ENCODE measurements around the gene MYO1B.

The MYO1B gene

DNA sequence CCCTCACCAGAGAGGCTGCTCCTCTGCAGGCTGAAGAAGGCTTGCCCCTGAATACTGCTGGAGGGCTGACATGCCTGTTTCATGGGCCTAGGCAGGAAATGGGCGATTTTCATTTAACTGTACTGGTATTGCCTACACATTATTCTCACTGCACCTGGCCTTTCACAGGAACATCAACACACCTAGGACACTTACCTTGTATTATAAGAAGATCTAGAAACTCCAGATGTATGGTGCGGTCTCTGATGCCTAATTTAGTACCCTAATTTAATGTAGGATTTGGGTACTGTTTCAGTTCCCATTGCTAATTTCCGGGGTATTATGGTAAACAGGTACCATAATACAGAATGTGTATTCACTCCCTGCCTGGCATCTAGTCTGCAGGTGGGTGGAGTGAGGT, 146.0 kb downstream of the MYO1B start:
- in situ Hi-C loops (cut with HindIII; ENCODE audit: low sequenced_read_pairs): no loop called here

DNA sequence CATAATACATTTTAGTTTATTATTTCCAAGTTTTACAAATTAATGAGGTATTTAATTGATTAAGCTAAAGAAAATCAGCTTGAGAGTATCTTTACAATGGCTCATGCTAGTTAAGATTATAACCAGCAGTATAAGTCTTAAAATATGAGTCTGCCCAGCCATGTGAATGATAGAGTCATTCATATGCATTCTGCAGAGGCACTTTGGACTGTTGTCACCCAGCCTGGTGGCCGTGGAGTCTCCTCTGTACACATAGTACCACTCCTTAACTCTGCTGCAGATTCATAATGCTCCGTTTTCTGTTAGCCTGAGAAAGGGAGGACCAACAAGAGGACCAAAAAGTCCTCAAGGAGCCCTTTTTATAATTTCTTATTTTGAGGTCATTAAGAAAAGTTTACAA, 148.8 kb downstream of the MYO1B start:
- in situ Hi-C loops (cut with HindIII; ENCODE audit: low sequenced_read_pairs): no loop called here

DNA sequence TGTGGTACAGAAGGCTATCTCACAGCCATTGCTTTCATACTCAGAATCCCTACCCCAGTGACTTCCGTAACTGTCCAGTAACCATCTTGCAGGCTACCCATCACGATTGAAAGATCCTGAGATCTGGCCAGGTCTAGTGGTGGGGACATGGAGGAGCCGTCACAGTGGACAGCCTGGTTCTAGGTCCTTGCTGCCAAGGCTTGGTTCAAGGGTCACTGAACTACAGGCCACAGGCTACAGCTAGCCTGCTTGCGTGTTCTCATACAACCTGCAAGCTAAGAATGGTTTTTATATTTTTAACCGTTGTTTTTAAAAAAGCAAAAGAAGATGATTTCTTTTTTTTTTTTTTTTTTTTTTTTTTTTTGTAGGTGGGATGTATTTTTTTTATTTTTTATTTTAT, 151.6 kb downstream of the MYO1B start:
- in situ Hi-C loops (cut with HindIII; ENCODE audit: low sequenced_read_pairs): no loop called here

DNA sequence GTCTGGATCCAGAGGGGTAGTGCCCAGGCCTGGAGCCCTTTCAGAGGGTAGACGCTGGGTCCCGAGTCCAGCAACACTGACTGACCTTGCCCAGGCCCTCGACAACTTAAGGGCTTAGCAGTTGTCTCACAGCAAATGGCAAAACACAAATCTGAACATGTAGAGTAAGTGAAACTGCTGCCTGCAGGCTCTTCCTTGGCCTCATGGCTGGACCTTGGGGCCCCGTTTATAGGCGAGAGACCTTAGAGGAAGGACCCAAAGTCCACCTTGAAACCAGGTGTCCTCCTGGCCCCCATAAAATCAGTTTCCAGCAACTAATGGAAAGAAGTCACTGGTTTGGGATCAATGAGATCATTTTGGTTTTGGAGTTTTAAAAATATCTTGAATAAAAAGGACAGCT, 154.4 kb downstream of the MYO1B start:
- in situ Hi-C loops (cut with HindIII; ENCODE audit: low sequenced_read_pairs): no loop called here

- in situ Hi-C loops (cut with HindIII; ENCODE audit: low sequenced_read_pairs): no loop called here
Observed at GRCh38 chr2:191401287-191401686, 156.1 kb downstream of the MYO1B start.

DNA sequence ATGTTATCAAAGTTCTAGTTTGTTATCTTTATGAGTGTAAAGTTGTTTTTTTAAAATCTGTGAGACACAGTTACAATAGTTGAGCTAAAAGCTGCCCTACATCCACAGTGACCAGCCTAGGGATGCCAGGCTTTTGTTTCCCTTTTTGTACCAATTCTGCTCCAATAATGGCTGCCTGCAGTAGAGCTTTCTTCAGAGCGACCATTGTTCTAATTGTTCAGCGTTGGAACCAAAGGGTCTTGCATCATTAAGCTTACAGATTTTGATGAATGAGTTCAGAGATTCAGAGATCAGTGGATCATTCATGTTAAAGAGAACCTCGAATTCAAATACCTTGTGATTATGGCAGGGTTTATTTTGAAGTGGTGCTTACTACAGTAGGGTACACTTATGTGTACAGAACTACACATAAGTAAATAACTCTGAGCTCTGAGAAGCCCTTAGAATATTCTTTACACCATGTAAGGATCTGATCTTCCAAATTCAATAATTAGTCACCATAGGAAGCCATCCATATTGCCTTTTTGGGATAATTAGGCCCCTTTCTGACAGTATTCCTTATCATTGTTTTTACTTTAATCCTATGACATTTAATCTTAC, 157.9 kb downstream of the MYO1B start:
- in situ Hi-C loops (cut with HindIII; ENCODE audit: low sequenced_read_pairs): no loop called here

- in situ Hi-C loops (cut with HindIII; ENCODE audit: low sequenced_read_pairs): no loop called here
Observed at GRCh38 chr2:191404568-191404991, 159.4 kb downstream of the MYO1B start.

GRCh38 chr2:191405546-191405945, 160.3 kb downstream of the MYO1B start:
- in situ Hi-C loops (cut with HindIII; ENCODE audit: low sequenced_read_pairs): no loop called here

- in situ Hi-C loops (cut with HindIII; ENCODE audit: low sequenced_read_pairs): no loop called here
Observed at GRCh38 chr2:191410646-191411436, 165.6 kb downstream of the MYO1B start.

DNA sequence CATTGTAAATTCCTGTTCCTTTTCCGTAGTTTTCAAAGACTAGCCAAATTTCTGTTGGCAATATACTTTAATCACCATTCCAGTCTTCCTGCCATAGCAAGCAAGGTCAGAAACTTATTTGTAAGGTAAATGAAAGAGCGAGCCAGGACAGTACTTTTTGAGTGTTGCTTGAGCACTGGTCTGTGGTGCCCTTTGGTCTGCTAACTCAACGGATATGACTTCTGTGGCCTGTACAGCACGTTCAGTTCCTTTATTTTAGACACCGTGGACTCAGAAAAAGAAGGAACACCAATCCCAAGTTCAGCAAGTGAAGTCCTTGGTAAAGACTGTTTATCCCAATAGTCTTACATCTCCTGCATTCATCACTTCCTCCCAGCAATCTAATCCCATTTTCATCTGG, 166.3 kb downstream of the MYO1B start:
- in situ Hi-C loops (cut with HindIII; ENCODE audit: low sequenced_read_pairs): no loop called here

DNA sequence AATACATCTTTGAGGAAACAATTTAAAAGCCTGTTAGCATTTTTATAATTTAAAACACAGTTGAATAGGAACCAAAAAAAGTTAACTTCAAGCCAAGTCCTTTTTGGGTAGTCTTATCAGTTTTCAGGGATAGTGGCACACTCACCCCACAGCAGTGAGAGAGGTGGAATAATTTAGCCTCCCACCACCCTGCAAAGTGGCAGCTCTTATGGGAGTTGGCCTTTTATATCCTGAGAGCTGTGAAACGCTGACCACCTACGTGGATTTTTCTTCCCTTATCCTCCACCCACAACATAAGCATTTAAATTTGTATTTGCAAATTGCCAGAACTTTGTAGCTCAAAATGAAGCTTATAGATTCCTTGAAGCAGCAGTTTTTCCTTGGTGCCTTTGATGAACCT, 167.1 kb downstream of the MYO1B start:
- in situ Hi-C loops (cut with HindIII; ENCODE audit: low sequenced_read_pairs): no loop called here

DNA sequence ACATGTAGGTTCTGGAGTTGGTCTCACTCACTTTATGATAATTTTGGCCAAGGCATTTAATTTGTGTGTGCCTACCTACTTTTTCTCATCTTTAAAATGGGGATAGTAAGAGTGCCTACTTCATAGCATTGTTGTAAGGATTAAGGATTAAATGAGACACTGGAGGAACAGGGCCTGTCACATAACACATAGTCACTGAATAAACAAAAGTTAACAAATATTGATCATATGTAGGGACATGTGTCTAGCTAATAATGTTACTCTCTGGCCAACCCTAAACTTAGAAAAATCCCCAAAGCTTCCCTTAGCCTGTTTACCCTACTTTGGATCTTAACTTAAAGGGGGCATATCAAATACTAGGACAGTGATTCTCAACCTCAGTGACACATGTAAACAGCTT, 169.9 kb downstream of the MYO1B start:
- in situ Hi-C loops (cut with HindIII; ENCODE audit: low sequenced_read_pairs): no loop called here

DNA sequence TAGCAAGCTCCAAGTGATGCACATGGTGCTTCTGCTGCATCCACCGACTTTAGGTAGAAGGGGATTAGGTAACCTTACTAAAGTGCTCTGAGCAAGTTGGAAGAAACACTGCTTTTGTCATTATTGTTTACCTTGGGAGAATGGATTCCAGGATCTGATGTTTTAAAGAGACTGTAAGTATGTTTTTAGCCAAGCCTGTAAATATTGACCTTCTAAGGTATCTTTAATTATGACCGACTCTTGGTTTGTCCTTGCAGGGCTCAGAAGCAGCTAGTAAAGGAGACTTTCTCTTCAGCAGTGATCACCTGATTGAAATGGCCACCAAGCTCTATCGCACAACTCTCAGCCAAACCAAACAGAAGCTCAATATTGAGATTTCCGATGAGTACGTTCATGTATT, 170.7 kb downstream of the MYO1B start:
- in situ Hi-C loops (cut with HindIII; ENCODE audit: low sequenced_read_pairs): no loop called here

DNA sequence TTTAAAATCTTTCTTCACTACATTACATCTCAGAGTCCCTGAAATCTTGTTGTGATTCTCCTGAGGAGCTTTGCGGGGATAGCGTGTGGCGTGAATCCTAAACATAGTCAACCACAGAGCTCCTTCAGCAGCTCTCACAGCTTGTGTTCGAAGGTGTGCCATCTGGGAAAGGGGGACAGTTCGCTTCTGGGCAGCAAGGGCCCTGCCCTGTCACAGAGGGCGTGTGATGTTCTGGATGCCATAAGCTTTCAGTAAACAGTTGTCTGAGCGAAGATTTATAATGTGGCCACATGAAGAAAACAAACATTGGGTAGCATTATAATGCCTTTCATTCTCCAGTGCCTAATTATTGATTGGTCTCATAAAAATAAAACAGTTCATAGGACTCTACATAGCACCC, 172.5 kb downstream of the MYO1B start:
- in situ Hi-C loops (cut with HindIII; ENCODE audit: low sequenced_read_pairs): no loop called here

GRCh38 chr2:191421950-191422349, 176.7 kb downstream of the MYO1B start:
- in situ Hi-C loops (cut with HindIII; ENCODE audit: low sequenced_read_pairs): no loop called here

GRCh38 chr2:191427031-191427430, 181.8 kb downstream of the MYO1B start:
- in situ Hi-C loops (cut with HindIII; ENCODE audit: low sequenced_read_pairs): no loop called here

DNA sequence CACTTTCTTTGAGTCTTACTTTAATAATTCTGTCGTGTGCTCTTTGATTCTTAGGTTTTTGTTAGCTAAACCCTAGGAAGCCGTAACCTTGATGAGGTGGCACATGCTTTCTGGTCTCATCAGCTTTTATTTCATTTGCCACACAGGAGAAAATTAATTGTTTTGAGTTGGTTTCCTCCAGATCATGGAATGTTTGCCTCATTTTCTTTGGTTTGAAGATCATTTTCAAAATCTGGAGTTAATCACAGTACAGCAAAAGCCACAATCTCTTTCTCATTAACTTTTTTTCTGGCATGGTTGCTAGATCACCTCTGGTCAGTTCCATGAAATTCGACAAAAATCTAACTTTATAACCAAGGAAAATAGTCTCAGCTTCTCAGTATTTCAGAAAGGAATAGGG, 182.9 kb downstream of the MYO1B start:
- in situ Hi-C loops (cut with HindIII; ENCODE audit: low sequenced_read_pairs): no loop called here

- in situ Hi-C loops (cut with HindIII; ENCODE audit: low sequenced_read_pairs): no loop called here
Observed at GRCh38 chr2:191430476-191430875, 185.3 kb downstream of the MYO1B start.

DNA sequence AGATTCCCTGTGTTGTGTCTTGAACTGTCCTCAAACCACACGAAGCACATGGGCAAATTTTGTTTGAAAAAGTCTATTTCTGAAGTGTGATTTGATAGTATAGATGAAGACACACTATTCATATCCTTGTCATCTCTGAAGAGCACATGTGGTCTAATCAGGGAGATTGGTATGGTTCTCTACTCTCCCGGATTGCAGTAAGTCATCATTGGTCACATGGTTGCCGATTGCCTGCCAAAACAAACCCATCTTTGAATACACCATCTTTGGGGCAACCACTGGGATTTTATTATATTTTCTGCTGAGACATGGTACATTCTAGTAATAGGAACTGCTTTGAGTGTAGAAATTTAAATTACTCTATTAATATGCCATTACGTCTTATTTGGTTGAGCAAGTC, 186.9 kb downstream of the MYO1B start:
- in situ Hi-C loops (cut with HindIII; ENCODE audit: low sequenced_read_pairs): no loop called here

DNA sequence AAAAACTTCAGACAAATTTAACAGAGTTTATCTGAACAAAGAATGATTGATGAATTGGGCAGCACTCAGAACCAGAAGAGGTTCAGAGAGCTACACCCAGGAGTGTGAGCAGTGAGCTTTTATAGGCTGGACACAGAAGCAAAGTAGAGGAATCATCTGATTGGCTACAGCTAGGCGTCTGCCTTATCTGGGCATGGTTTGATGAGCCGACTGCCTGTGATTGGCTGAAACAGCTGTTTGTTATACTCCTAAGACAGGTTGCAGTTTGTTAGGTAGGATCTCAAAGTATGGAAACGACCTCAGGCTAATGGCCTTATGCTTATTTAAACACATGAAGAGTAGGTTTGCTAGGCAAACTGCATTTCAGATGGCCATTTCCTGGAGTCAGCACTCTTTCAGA, 188.9 kb downstream of the MYO1B start:
- in situ Hi-C loops (cut with HindIII; ENCODE audit: low sequenced_read_pairs): no loop called here

DNA sequence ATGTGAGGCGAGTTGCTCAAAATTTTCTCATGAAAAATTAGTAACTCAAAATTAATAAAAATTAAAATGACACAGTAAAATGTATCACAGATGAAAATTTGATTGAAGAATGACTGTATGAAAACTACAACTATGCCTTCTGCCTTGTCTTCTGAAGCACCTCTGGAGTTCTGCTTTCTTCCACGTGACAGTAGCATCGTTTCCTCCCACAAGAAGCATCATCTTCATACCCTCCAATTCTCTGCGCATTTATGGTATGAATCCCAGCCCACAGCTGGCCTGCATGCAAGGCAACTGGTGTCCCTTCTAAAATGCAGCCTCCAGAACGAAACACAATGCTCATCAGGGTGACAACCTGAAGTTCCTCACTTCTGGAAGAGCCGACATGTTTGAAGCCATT, 189.9 kb downstream of the MYO1B start:
- in situ Hi-C loops (cut with HindIII; ENCODE audit: low sequenced_read_pairs): no loop called here

- in situ Hi-C loops (cut with HindIII; ENCODE audit: low sequenced_read_pairs): no loop called here
Observed at GRCh38 chr2:191436368-191437055, 191.3 kb downstream of the MYO1B start.

All from DLD1 (cell line).